Uterus (tissue), 4 donors: ENCODE measurements around the gene SHH. TPM values are rescaled to one million over a fixed set of nuclear protein-coding genes. Genes with fewer than 3 reads are reported as not detected.

Experiments used
- DNase-seq, 2 donors: peaks; one replicate each; pipeline ENCODE4 v3.0.0-alpha.2; 2019 to 2020
- H3K27ac ChIP-seq, 2 donors: fragments of 200-600 bp; sonication (generic); 1 replicate in 1 of 2; 2 replicates in 1 of 2; pipeline ENCODE4 v1.5.1; 2016 to 2018
- H3K27me3 ChIP-seq, 2 donors: fragments of 200-600 bp; sonication (generic); one replicate each; pipeline ENCODE4 v1.5.1; 2018 to 2019; ENCODE audit warnings: control low read depth in 1 of 2
- H3K36me3 ChIP-seq, 2 donors: fragments of 200-600 bp; sonication (generic); one replicate each; pipeline ENCODE4 v1.5.1; 2019; ENCODE audit warnings: control low read depth in 1 of 2
- H3K4me1 ChIP-seq, 2 donors: fragments of 200-600 bp; sonication (generic); one replicate each; pipeline ENCODE4 v1.5.1; 2018 to 2019; ENCODE audit warnings: control low read depth in 1 of 2
- H3K4me3 ChIP-seq, 2 donors: fragments of 200-600 bp; sonication (generic); 1 replicate in 1 of 2; 2 replicates in 1 of 2; pipeline ENCODE4 v1.5.1; 2018 to 2019; ENCODE audit warnings: mild to moderate bottlenecking in 1 of 2
- H3K9me3 ChIP-seq, 2 donors: fragments of 200-600 bp; sonication (generic); one replicate each; pipeline ENCODE4 v1.5.1; 2019; ENCODE audit warnings: control low read depth in 1 of 2
- POLR2A ChIP-seq, 2 donors: fragments of 450-650 bp; IDR thresholded peaks; one replicate each; pipeline ENCODE4 v1.6.1; 2016; ENCODE audit warnings: antibody characterized with exemption in 2 of 2, mild to moderate bottlenecking in 1 of 2, moderate library complexity in 1 of 2
- intact Hi-C: fragments of 100-400 bp; cut with DNase I; formaldehyde crosslinking; loops from one replicate; pipeline ENCODE4 v1.15.1; 2023; ENCODE audit warnings: low total_unique reads
- total RNA-seq, 4 donors: library from RNA; depleted of rRNA in 3 of 4; stranded (reverse); fragments of >200 nt in 3 of 4; gene quantifications; one replicate each; pipeline versions ENCODE4 v1.1.0 to v1.2.4, GENCODE V29; 2014 to 2023
- TF ChIP-seq, protein P1 (sequence below), 4 experiments: fragments of 200-600 bp in 2 of 4; fragments of 450-650 bp in 2 of 4; sonication (generic) in 2 of 4; IDR thresholded peaks; one replicate each; pipeline ENCODE4 v1.5.1; 2016 to 2019; ENCODE audit warnings: antibody characterized with exemption in 4 of 4, mild to moderate bottlenecking in 2 of 4, moderate library complexity in 1 of 4
- donor health status: DM: yes; HTN: yes; CAD: no.

The SHH gene
- total RNA-seq, 4 donors from 2014 or later, result 0.62 TPM; not detected in 3

DNA sequence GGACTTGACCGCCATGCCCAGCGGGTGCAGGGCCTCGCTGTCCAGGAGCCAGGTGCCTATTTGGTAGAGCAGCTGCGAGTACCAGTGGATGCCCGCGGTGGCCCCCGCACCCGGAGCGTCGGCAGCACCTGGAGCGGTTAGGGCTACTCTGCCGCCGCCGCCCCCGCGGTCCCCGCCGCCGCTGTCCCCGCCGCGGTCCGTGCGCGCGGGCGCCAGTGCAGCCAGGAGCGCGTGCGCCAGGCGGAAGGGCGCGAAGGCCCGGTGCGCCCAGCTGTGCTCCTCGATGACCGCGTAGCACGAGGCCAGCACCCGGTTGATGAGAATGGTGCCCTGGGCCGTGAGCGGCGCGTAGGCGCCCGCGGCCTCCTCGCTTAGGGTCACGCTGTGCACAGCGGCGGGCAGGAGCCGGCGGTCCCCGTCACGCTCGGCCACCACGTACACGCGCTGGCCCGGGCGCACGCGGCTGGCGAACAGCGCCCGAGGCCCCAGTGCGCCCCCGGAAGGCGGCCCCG lies 9.3 kb downstream of the SHH start:
- TF ChIP-seq POLR2A (IDR thresholded peaks at IDR 0.05), result no peak
- TF ChIP-seq, protein P1, sequence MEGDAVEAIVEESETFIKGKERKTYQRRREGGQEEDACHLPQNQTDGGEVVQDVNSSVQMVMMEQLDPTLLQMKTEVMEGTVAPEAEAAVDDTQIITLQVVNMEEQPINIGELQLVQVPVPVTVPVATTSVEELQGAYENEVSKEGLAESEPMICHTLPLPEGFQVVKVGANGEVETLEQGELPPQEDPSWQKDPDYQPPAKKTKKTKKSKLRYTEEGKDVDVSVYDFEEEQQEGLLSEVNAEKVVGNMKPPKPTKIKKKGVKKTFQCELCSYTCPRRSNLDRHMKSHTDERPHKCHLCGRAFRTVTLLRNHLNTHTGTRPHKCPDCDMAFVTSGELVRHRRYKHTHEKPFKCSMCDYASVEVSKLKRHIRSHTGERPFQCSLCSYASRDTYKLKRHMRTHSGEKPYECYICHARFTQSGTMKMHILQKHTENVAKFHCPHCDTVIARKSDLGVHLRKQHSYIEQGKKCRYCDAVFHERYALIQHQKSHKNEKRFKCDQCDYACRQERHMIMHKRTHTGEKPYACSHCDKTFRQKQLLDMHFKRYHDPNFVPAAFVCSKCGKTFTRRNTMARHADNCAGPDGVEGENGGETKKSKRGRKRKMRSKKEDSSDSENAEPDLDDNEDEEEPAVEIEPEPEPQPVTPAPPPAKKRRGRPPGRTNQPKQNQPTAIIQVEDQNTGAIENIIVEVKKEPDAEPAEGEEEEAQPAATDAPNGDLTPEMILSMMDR (IDR thresholded peaks at IDR 0.05), result no peak
- Histone ChIP-seq H3K27me3 (peaks cover 0 to 32% of the 10 kb centered on the region in 2 donors), H3K9me3 (no peaks in the 10 kb centered on the region), H3K4me3 (no peak overlapping the region), H3K36me3 (no peaks in the 10 kb centered on the region), H3K27ac (no peak overlapping the region), H3K4me1 (peaks cover 0 to 31% of the 10 kb centered on the region in 2 donors)
- DNase-seq, result no peak
- intact Hi-C loops, result no loop called here

DNA sequence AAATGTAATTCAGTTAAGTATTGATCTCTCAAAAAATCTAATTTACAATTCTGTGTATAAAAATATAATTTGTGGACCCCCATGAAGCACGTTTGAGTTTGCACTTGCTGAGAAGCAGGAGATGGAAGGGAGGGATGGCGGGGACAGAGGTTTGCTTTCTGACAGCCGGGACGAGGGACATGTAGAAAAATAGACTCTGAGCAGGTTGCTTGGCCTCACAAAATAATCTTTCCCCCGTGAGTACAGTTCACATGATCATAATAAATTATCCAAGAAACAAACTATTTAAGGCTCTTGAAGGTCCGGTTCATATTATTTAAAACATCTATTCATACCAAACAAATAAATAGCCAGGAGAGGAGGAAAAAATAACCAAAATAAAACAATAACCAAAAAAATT lies 10.0 kb downstream of the SHH start:
- DNase-seq, result no peak
- intact Hi-C loops, result no loop called here
- TF ChIP-seq POLR2A (IDR thresholded peaks at IDR 0.05), result no peak
- TF ChIP-seq, protein P1 (IDR thresholded peaks at IDR 0.05), result no peak
- Histone ChIP-seq H3K9me3 (no peaks in the 10 kb centered on the region), H3K27me3 (peaks cover 0 to 29% of the 10 kb centered on the region in 2 donors), H3K27ac (no peak overlapping the region), H3K36me3 (no peaks in the 10 kb centered on the region), H3K4me1 (peaks cover 0 to 31% of the 10 kb centered on the region in 2 donors), H3K4me3 (no peak overlapping the region)

DNA sequence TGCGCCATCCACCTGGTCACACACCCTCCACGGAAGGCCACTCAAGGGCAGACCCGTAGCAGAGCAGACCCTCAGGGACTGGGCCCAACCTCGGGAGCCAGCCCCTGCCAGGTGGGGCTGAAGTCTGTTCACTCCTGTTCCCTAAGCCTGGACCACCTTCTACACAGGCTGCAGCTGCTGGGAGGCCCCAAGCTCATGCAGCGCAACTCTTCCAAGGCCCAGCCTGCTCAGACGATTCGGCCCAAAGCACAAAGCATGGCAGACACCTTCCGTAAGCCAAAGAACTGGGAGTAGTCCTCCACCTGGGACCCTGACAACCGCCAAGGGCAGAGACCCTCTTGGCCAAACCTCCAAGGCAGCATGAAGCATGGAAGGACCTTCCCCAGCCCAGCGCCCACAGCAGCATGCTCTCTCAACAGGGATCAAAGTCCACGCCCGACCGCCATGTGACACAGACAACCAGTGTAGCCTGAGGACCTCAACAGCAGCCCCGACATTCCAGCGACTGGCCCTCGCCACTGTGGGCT lies 11.5 kb downstream of the SHH start:
- Histone ChIP-seq H3K9me3 (no peaks in the 10 kb centered on the region), H3K27me3 (peaks cover 0 to 29% of the 10 kb centered on the region in 2 donors), H3K4me3 (no peak overlapping the region), H3K4me1 (peaks cover 0 to 26% of the 10 kb centered on the region in 2 donors), H3K27ac (no peak overlapping the region), H3K36me3 (no peaks in the 10 kb centered on the region)
- no peak for DNase-seq
- intact Hi-C loops, result no loop called here
- TF ChIP-seq POLR2A (IDR thresholded peaks at IDR 0.05), result no peak
- TF ChIP-seq, protein P1 (IDR thresholded peaks at IDR 0.05), result no peak

DNA sequence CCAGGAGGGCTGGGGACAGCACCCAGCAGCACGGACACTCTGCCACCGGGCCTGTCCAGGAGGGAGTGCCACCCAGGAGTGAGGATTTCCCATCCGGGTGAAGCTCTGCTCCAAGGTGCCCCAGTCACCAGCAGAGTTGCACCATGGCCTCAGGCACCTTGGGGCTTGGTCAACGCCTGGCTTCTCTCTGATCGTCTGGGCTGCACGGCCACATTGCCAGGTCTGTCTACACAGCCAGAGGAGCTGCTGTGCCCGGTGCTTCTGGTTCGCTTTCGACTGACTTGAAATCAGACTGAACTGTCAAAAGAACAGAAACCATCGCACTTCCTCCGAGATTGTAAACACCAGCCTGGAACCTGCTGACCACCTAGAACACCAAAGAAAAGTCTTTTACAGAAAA lies 12.0 kb downstream of the SHH start:
- Histone ChIP-seq H3K36me3 (no peaks in the 10 kb centered on the region), H3K4me3 (no peak overlapping the region), H3K27ac (no peak overlapping the region), H3K27me3 (peaks cover 0 to 24% of the 10 kb centered on the region in 2 donors), H3K4me1 (peaks cover 0 to 21% of the 10 kb centered on the region in 2 donors), H3K9me3 (no peaks in the 10 kb centered on the region)
- TF ChIP-seq, protein P1 (IDR thresholded peaks at IDR 0.05), result no peak
- no peak for TF ChIP-seq POLR2A (IDR thresholded peaks at IDR 0.05)
- intact Hi-C loops, result no loop called here
- no peak for DNase-seq

DNA sequence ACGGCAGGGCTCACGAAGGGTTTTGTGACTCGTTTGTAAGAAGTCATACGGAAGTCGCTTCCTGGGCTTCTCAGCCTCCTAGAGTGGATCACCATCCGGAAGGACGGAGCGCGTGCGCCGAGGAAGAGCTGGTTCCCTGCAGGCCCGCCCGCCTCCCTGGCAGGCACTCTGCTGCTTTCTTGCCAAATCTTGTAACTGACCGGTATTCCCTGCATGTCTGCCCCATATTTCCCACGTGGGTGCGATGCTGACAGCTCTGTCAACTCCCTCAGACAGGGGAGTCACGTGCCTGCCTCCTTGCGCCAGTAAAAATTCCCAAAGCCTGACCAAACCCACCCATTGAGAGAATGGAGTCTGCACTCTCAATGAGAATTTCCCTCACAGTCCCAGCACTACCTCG lies 12.7 kb downstream of the SHH start:
- Histone ChIP-seq H3K27ac (no peak overlapping the region), H3K4me3 (no peak overlapping the region), H3K9me3 (no peaks in the 10 kb centered on the region), H3K27me3 (peaks cover 0 to 23% of the 10 kb centered on the region in 2 donors), H3K4me1 (peaks cover 0 to 16% of the 10 kb centered on the region in 2 donors), H3K36me3 (no peaks in the 10 kb centered on the region)
- DNase-seq, result no peak
- TF ChIP-seq, protein P1 (IDR thresholded peaks at IDR 0.05), result no peak
- TF ChIP-seq POLR2A (IDR thresholded peaks at IDR 0.05), result no peak
- intact Hi-C loops, result loop anchor here (10.0 kb wide), 1 partner anchor 1015 kb away; no protein-coding TSS in a partner anchor
